ENCODE measurements around the gene HIPK4.
A peak's percentile ranks its signal among the peaks of the same experiment; 100 is the strongest.

HIPK4 gene

DNA sequence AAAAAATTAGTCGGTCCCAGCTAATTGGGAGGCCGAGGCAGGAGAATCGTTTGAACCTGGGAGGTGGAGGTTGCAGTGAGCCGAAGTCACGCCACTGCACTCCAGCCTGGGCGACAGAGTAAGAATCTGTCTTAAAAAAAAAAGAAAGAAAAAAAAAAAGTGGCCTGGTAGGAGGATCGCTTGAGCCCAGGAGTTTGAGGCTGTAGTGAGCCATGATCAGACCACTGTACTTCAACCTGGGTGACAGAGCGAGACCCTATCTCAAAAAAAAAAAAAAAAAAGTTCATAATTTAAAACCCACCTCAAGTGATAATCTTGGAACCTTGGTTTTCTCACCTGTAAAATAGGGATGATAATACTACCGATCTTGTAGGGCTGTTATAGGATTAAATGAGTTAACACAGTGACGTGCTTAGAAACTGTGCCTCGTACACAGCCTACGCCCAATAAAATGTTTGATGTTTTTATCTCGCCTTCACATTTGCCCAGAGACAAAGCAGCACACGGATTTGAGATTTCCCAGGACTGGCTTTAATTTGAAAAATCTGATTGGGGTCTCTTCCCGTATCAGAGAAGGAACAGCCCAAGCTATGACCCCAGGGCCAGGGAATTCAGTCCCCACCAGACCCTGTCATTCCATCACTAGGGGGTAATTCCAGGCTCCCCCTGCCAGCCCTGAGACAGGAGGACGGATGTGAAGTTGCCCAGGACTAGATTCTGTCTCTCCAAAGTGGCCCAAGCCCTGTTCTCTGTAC lies 32.2 kb upstream of the HIPK4 start:
- DNase-seq: no peak
- H3K9me3 Mint-ChIP-seq: no peaks in the 10 kb centered on the region
- H3K4me3 Mint-ChIP-seq: no peak overlapping the region
- no peak overlapping the region for H3K27ac Mint-ChIP-seq
- peaks cover 6 to 7% of the 10 kb centered on the region in 2 donors for H3K36me3 Mint-ChIP-seq
- peaks cover 17 to 33% of the 10 kb centered on the region in 2 donors for H3K4me1 Mint-ChIP-seq
- H3K27me3 Mint-ChIP-seq: peaks cover 5 to 14% of the 10 kb centered on the region in 2 donors
- ATAC-seq (replicated peaks): no peak

GRCh38 chr19:40420766-40421765 lies 31.1 kb upstream of the HIPK4 start:
- ATAC-seq (replicated peaks) (peak; percentile 60 to 64), DNase-seq (peak; percentile 79)
- peaks cover 6 to 7% of the 10 kb centered on the region in 2 donors for H3K36me3 Mint-ChIP-seq
- H3K9me3 Mint-ChIP-seq: no peaks in the 10 kb centered on the region
- peaks cover 5 to 15% of the 10 kb centered on the region in 2 donors for H3K27me3 Mint-ChIP-seq
- peak overlapping the region; percentile 86 to 96 for H3K4me3 Mint-ChIP-seq
- peak overlapping the region; percentile 96 for H3K27ac Mint-ChIP-seq
- H3K4me1 Mint-ChIP-seq: peaks cover 19 to 35% of the 10 kb centered on the region in 2 donors

DNA sequence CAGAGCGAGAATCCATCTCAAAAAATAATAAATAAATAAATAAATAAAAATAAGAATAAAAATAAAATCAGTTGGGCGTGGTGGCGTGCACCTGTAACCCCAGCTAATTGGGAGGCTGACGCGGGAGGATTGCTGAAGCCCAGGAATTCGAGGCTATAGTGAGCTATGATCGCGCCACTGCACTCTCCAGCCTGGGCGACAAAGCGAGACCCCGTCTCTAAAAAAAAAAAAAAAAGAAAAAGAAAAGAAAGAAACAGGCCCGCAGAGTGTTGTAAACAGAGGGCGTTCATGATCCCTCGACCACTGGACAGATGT lies 30.4 kb upstream of the HIPK4 start:
- H3K36me3 Mint-ChIP-seq: peaks cover 6 to 7% of the 10 kb centered on the region in 2 donors
- peak overlapping the region; percentile 86 to 96 for H3K4me3 Mint-ChIP-seq
- DNase-seq (no peak), ATAC-seq (replicated peaks) (no peak)
- H3K27me3 Mint-ChIP-seq: peaks cover 5 to 15% of the 10 kb centered on the region in 2 donors
- peaks cover 19 to 34% of the 10 kb centered on the region in 2 donors for H3K4me1 Mint-ChIP-seq
- H3K9me3 Mint-ChIP-seq: no peaks in the 10 kb centered on the region
- H3K27ac Mint-ChIP-seq: peak overlapping the region; percentile 96

DNA sequence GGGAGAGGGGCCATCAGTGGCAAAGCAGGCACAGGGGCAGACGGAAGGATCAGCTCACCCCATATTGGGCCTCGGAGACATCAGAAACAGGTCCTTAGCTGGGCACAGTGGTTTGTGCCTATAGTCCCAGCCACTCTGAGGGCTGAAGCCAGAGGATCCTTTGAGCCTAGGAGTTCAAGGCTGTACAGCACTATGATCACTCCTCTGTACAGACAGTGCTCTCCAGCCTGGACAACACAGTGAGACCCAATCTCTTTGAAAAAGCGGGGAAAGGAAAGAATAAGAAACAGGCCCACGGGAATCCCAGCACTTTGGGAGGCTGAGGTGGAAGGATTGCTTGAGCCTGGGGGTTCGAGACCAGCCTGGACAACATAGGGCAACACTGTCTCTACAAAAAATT lies 29.8 kb upstream of the HIPK4 start:
- no peaks in the 10 kb centered on the region for H3K9me3 Mint-ChIP-seq
- no peak for DNase-seq
- H3K27ac Mint-ChIP-seq: peak overlapping the region; percentile 68
- peak overlapping the region in 1 of 2 donors; percentile 56 for H3K4me3 Mint-ChIP-seq
- H3K27me3 Mint-ChIP-seq: peaks cover 5 to 15% of the 10 kb centered on the region in 2 donors
- H3K4me1 Mint-ChIP-seq: peaks cover 19 to 33% of the 10 kb centered on the region in 2 donors
- no peak for ATAC-seq (replicated peaks)
- peaks cover 4 to 7% of the 10 kb centered on the region in 2 donors for H3K36me3 Mint-ChIP-seq

DNA sequence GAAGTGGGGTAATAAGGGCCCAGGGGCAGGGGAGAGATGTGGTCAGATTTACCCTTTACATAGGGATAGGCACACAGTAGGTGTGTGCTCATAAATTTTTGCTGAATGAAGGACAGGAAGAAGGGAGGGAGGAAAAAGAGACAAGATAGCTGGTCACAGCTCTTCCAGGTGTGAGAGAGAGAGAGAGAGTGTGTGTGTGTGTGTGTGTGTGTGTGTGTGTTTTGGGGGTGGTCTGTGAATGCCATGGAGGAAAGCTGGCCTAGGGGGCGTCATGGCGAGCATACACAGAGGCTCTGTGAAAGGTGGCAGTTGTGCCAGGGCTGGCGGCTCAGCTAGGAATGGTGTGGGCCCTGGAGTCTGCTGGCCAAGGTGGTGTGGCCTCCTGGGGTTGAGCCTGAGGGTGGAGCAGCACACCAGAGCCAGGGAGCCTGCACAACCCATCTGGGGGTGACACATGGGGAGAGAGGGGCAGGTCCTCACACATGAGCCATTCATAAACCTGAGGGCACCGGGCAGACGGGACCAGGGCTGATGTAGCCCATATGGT lies 29.2 kb upstream of the HIPK4 start:
- DNase-seq (no peak), ATAC-seq (replicated peaks) (no peak)
- no peak overlapping the region for H3K4me3 Mint-ChIP-seq
- H3K27ac Mint-ChIP-seq: no peak overlapping the region
- H3K27me3 Mint-ChIP-seq: peaks cover 5 to 15% of the 10 kb centered on the region in 2 donors
- peaks cover 14 to 27% of the 10 kb centered on the region in 2 donors for H3K4me1 Mint-ChIP-seq
- H3K36me3 Mint-ChIP-seq: peaks cover 0 to 7% of the 10 kb centered on the region in 2 donors
- no peaks in the 10 kb centered on the region for H3K9me3 Mint-ChIP-seq

DNA sequence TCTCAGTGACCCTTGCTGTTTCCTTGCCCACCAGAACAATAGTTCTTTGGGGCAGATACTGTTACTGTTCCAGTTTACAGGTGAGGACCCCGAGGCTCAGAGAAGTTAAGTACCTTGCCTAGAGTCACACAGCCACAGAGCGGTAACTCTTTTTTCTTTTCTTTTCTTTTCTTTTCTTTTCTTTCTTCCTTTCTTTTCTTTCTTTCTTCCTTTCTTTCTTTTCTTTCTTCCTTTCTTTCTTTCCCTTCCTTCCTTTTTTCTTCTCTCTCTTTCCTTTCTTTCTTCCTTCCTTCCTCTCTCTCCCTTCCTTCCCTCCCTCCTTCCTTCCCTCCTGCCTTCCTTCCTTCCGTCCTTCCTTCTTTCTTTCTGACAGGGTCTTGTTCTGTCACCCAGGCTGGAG lies 28.1 kb upstream of the HIPK4 start:
- peaks cover 14 to 21% of the 10 kb centered on the region in 2 donors for H3K4me1 Mint-ChIP-seq
- H3K9me3 Mint-ChIP-seq: no peaks in the 10 kb centered on the region
- no peak for ATAC-seq (replicated peaks)
- peaks cover 0 to 7% of the 10 kb centered on the region in 2 donors for H3K36me3 Mint-ChIP-seq
- DNase-seq: no peak
- H3K4me3 Mint-ChIP-seq: no peak overlapping the region
- H3K27ac Mint-ChIP-seq: no peak overlapping the region
- H3K27me3 Mint-ChIP-seq: peaks cover 9 to 23% of the 10 kb centered on the region in 2 donors

DNA sequence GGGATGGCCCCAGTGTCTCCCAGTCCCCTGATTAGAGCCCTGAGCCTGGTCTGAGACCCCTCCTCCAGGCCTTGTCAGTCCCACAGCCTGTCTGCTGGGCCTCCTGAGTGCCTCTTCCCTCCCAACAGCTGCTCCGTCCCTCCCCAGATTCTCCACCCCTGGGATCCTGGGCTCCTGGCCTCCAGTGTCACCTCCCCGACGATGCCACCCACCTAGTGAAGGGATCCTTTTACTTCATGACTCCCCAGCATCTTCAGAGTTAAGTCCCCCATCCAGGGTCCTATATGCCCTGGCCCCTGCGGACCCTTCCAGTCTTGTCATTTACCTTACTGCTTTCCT lies 27.6 kb upstream of the HIPK4 start:
- H3K27ac Mint-ChIP-seq: no peak overlapping the region
- H3K9me3 Mint-ChIP-seq: no peaks in the 10 kb centered on the region
- peaks cover 0 to 4% of the 10 kb centered on the region in 2 donors for H3K36me3 Mint-ChIP-seq
- peaks cover 9 to 25% of the 10 kb centered on the region in 2 donors for H3K27me3 Mint-ChIP-seq
- H3K4me3 Mint-ChIP-seq: no peak overlapping the region
- ATAC-seq (replicated peaks) (no peak), DNase-seq (no peak)
- H3K4me1 Mint-ChIP-seq: peaks cover 14 to 18% of the 10 kb centered on the region in 2 donors

DNA sequence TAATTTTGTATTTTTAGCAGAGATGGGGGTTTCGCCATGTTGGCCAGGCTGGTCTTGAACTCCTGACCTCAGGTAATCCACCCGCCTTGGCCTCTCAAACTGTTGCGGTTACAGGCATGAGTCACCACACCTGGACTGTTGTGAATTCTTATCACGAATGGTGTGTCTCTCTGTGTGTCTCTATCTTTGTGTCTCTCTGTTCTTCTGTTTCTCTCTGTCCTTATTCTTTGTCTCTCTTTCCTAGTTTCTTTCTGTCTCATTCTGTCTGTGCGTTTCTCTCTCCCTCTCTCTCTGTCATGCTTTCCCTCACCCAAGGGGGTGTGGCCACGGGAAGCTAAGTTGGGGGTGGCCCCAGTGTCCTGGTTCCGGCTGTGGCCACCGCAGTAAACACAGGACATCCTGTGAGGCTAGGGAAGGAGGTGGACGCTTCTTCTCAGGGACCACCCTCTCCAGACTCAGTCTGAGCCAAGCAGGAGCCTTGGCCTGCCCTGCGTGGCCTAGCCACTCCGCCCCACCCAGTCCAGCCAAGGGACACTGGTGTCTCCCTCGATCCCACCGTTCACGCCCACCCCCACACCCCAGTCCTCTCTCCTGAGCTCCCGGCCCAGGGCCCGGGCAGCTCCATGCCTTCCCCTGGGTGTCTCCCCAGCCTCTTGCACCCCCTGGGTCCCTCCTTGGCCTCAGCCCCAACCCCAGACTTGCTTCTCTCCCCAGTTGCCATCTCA lies 27.1 kb upstream of the HIPK4 start:
- DNase-seq: no peak
- peaks cover 12 to 18% of the 10 kb centered on the region in 2 donors for H3K4me1 Mint-ChIP-seq

DNA sequence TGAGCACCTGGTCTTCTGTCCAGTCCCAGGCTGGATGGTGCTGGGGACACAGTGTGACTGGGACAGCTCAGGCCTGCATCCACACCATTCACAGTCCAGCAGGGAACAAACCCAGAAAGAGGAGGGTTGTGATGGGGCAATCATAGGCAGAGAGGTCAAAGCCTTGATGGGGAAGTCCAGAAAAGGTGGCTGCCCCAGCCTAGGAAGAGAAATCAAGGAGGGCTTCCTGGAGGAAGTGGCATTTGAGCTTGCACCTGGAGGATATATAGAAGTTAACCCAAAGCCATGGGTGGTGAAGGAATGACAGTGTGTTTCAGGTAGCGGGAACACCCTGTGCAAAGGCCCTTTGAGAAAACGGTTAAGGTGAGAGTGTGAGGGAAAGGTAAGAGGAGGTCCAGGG lies 25.8 kb upstream of the HIPK4 start:
- Mint-ChIP-seq H3K9me3 (no peaks in the 10 kb centered on the region), H3K4me3 (no peak overlapping the region), H3K36me3 (no peaks in the 10 kb centered on the region), H3K27me3 (peaks cover 13 to 33% of the 10 kb centered on the region in 2 donors), H3K4me1 (peaks cover 13 to 18% of the 10 kb centered on the region in 2 donors), H3K27ac (no peak overlapping the region)
- ATAC-seq (replicated peaks) (no peak), DNase-seq (no peak)

More for the DNA sequence above, 27.1 kb upstream of the HIPK4 start:
- Mint-ChIP-seq H3K36me3 (no peaks in the 10 kb centered on the region), H3K4me3 (peak overlapping the region in 1 of 2 donors; percentile 17), H3K27me3 (peaks cover 10 to 29% of the 10 kb centered on the region in 2 donors), H3K9me3 (no peaks in the 10 kb centered on the region), H3K27ac (peak overlapping the region; percentile 1)
- ATAC-seq (replicated peaks): no peak

GRCh38 chr19:40414542-40415535 lies 24.9 kb upstream of the HIPK4 start:
- H3K4me3 Mint-ChIP-seq: no peak overlapping the region
- DNase-seq (no peak), ATAC-seq (replicated peaks) (no peak)
- peaks cover 13 to 33% of the 10 kb centered on the region in 2 donors for H3K27me3 Mint-ChIP-seq
- H3K9me3 Mint-ChIP-seq: no peaks in the 10 kb centered on the region
- no peaks in the 10 kb centered on the region for H3K36me3 Mint-ChIP-seq
- H3K4me1 Mint-ChIP-seq: peaks cover 13 to 18% of the 10 kb centered on the region in 2 donors
- H3K27ac Mint-ChIP-seq: no peak overlapping the region

GRCh38 chr19:40413291-40413845 lies 23.4 kb upstream of the HIPK4 start, which contains the start of gene PRX:
Gene PRX (minus strand): TSS chr19:40413378. CDS start chr19:40407932, 5,446 bp downstream.
- H3K4me1 Mint-ChIP-seq: peaks cover 13 to 18% of the 10 kb centered on the region in 2 donors
- H3K36me3 Mint-ChIP-seq: no peaks in the 10 kb centered on the region
- H3K27ac Mint-ChIP-seq: no peak within 1 kb of the TSS
- ATAC-seq (replicated peaks) (no peak), DNase-seq (no peak)
- H3K27me3 Mint-ChIP-seq: peaks cover 12 to 32% of the 10 kb centered on the region in 2 donors
- no peaks in the 10 kb centered on the region for H3K9me3 Mint-ChIP-seq
- no peak within 1 kb of the TSS for H3K4me3 Mint-ChIP-seq

- peaks cover 9 to 27% of the 10 kb centered on the region in 2 donors for H3K27me3 Mint-ChIP-seq
- H3K27ac Mint-ChIP-seq: no peak overlapping the region
- no peak for ATAC-seq (replicated peaks)
- no peak for DNase-seq
- peaks cover 14 to 16% of the 10 kb centered on the region in 2 donors for H3K4me1 Mint-ChIP-seq
- no peaks in the 10 kb centered on the region for H3K36me3 Mint-ChIP-seq
- no peak overlapping the region for H3K4me3 Mint-ChIP-seq
- H3K9me3 Mint-ChIP-seq: no peaks in the 10 kb centered on the region
Observed at GRCh38 chr19:40412866-40413265, 22.9 kb upstream of the HIPK4 start.

Measured in stimulated activated naive B cell treated with anti-CD40 and anti-IgM and Interleukin-4, amounts not matched to agents 10 μg/mL and 1 μg/mL and 100 μg/mL, for 72 hours (primary cell).